Measurements from ENCODE around the gene REXO5.
"Not testable (repeated sequence)": the region's sequence is repeated elsewhere in the genome, so short reads cannot be mapped to it uniquely, and the experiment has no call there.

- TF ChIP-seq EP300 (IDR thresholded peaks at IDR 0.05; ENCODE audit: borderline replicate concordance in 1 of 2, control insufficient read depth in 1 of 2, low read depth in 2 of 2, low read length in 2 of 2); POU2F2 (IDR thresholded peaks at IDR 0.05; ENCODE audit: borderline replicate concordance, low read depth, low read length); SP1 (IDR thresholded peaks at IDR 0.05; ENCODE audit: low read depth, low read length): not testable (repeated sequence)
Observed at GRCh38 chr16:20860995-20861394, 54.7 kb downstream of the REXO5 start.
